NCI-H446 treated with DMSO at 0.1 percent for 48 hours (cell line): ENCODE measurements around the gene ARID1B.

ENCODE experiments used
- DNase-seq: peaks from one replicate; lab custom pipeline; 2025; lab: John Stamatoyannopoulos, UW

Gene ARID1B

GRCh38 chr6:157076451-157076822 is 299.3 kb downstream of the ARID1B start:
- DNase-seq, result no peak

- DNase-seq, result no peak
These were observed 300.1 kb downstream of the ARID1B start for GRCh38 chr6:157077251-157077650.

- DNase-seq, result no peak
These were observed 301.1 kb downstream of the ARID1B start for GRCh38 chr6:157078326-157078725.

GRCh38 chr6:157079277-157079676 is 302.1 kb downstream of the ARID1B start:
- no peak for DNase-seq

GRCh38 chr6:157079771-157080170 is 302.6 kb downstream of the ARID1B start:
- no peak for DNase-seq

GRCh38 chr6:157080986-157081391 is 303.8 kb downstream of the ARID1B start:
- no peak for DNase-seq

- DNase-seq, result no peak
These were observed 306.2 kb downstream of the ARID1B start for GRCh38 chr6:157083343-157083742.

GRCh38 chr6:157086632-157087031 is 309.5 kb downstream of the ARID1B start:
- DNase-seq, result no peak

- no peak for DNase-seq
These were observed 310.8 kb downstream of the ARID1B start for GRCh38 chr6:157087974-157088373.

- no peak for DNase-seq
These were observed 311.7 kb downstream of the ARID1B start for GRCh38 chr6:157088841-157089240.

- DNase-seq, result no peak
These were observed 312.1 kb downstream of the ARID1B start for GRCh38 chr6:157089258-157089657.

- DNase-seq, result no peak
These were observed 312.7 kb downstream of the ARID1B start for GRCh38 chr6:157089851-157090250.

- no peak for DNase-seq
These were observed 313.6 kb downstream of the ARID1B start for GRCh38 chr6:157090736-157091135.

- DNase-seq, result no peak
These were observed 314.1 kb downstream of the ARID1B start for GRCh38 chr6:157091243-157091642.

GRCh38 chr6:157091856-157092460 is 314.8 kb downstream of the ARID1B start:
- no peak for DNase-seq

GRCh38 chr6:157092736-157093135 is 315.6 kb downstream of the ARID1B start:
- no peak for DNase-seq

GRCh38 chr6:157093536-157093935 is 316.4 kb downstream of the ARID1B start:
- no peak for DNase-seq

GRCh38 chr6:157094038-157094437 is 316.9 kb downstream of the ARID1B start:
- no peak for DNase-seq

GRCh38 chr6:157095084-157095483 is 317.9 kb downstream of the ARID1B start:
- DNase-seq, result no peak

GRCh38 chr6:157095569-157095968 is 318.4 kb downstream of the ARID1B start:
- no peak for DNase-seq

GRCh38 chr6:157096105-157096504 is 318.9 kb downstream of the ARID1B start:
- no peak for DNase-seq

GRCh38 chr6:157096522-157096921 is 319.3 kb downstream of the ARID1B start:
- DNase-seq, result no peak

GRCh38 chr6:157097255-157097955 is 320.2 kb downstream of the ARID1B start:
- DNase-seq, result no peak

- DNase-seq, result no peak
These were observed 321.8 kb downstream of the ARID1B start for GRCh38 chr6:157098999-157099398.
